Ishikawa (cell line): ENCODE results near the gene RSPO3.

ENCODE experiments used
- CREB1 ChIP-seq: IDR thresholded peaks from 2 replicates; pipeline ENCODE4 v1.6.1; 2012; ENCODE audit warnings: low read depth
- EP300 ChIP-seq: IDR thresholded peaks from 2 replicates; pipeline ENCODE4 v1.6.1; 2012; ENCODE audit warnings: borderline replicate concordance
- MAX ChIP-seq: IDR thresholded peaks from 2 replicates; pipeline ENCODE4 v1.6.1; 2012
- RAD21 ChIP-seq: IDR thresholded peaks from 2 replicates; pipeline ENCODE4 v1.6.1; 2012; ENCODE audit warnings: low read depth
- TAF1 ChIP-seq: IDR thresholded peaks from 2 replicates; pipeline ENCODE4 v1.6.1; 2012; ENCODE audit warnings: low read depth, mild to moderate bottlenecking
- TCF12 ChIP-seq: IDR thresholded peaks from 2 replicates; pipeline ENCODE4 v1.6.1; 2012; ENCODE audit warnings: low read depth
- TEAD4 ChIP-seq: IDR thresholded peaks from 2 replicates; pipeline ENCODE4 v1.6.1; 2012
- YY1 ChIP-seq: IDR thresholded peaks from 2 replicates; pipeline ENCODE4 v1.6.1; 2012; ENCODE audit warnings: low read depth

GRCh38 chr6:127111526-127111925, 6.9 kb upstream of the RSPO3 start:
- no peak for TF ChIP-seq EP300
- TF ChIP-seq TEAD4: no peak
- TF ChIP-seq YY1: no peak
- no peak for TF ChIP-seq RAD21
- TF ChIP-seq TAF1: no peak
- no peak for TF ChIP-seq TCF12
- TF ChIP-seq MAX: no peak
- TF ChIP-seq CREB1: no peak
